RPMI8226 (cell line): ENCODE results near the gene TIAM1.

ENCODE experiments used
- DNase-seq: peaks from one replicate; pipeline ENCODE4 v3.0.0-alpha.2; 2015

Gene TIAM1

DNA sequence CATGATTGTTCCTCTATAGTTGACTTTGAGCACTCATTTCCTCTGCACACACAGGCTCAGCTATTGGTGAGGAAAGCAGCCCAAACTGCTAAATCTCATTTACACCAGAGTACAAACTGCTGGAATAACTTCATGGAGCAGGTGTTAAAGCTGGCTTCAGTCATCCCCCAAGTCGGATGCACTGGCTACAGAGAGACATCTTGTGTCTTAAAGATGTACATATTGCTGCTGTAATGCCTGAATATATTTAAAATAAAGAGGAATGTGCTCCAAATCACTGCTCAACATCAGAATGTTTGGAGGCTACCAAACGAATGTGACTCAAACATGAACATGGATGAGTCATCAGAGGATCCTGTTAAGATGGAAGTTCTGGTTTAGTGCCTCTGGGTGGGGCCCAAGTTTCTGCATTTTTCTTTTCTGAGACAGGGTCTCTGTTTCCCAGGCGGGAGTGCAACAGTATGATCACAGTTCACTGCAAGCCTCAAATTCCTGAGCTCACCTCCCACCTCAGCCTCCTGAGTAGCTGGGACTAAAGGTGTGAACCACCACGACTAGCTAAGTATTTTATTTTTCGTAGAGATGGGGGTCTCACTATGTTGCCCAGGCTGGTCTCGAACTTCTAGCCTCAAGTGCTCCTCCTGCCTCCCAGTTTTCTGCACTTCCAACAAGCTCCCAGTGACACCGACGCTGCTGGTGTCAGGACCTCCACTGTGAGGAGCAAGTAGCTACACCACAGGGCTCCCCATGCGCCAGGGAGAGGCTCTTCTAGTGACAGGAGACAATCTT lies 226.7 kb downstream of the TIAM1 start:
- DNase-seq = no peak

- DNase-seq = no peak
These were observed 228.8 kb downstream of the TIAM1 start for GRCh38 chr21:31115249-31115648.

DNA sequence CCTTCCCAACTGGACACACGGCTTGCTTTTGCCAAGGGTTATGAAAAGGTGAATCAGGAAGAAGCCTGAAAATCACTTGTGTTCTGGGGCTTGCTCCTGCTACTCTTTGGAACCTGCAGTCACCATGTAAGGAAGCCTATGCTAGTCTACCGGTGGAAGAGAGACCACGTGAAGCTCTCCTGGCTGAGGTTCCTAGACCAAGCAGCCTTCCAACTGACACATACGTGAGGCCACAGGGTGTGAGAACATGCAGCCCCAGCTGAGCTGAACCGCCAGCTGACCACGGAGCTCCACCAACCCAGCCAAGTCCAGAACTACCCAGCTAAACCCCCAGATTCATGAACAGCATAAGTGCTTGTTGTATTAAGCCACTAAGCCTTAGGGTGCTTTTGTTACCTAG lies 233.0 kb downstream of the TIAM1 start:
- DNase-seq = no peak

DNA sequence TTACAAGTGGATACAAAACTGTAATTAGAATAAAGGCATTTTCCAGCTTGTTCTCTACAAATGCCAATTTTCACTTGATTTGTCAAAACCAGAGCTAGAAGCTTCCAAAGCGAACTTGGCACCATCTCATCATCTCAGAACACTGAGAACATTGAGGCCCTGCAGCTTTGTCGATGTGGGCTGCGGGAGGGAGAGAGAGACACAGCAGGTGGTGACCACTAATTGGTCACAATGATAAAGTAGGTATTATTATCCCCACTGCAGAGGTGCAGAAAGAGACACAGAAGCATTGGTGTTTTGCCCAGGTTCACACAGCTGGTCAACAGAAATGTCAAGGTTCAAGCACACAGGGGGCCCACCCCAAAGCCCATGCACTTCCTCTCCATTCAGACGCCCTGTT lies 233.6 kb downstream of the TIAM1 start:
- DNase-seq = no peak

DNA sequence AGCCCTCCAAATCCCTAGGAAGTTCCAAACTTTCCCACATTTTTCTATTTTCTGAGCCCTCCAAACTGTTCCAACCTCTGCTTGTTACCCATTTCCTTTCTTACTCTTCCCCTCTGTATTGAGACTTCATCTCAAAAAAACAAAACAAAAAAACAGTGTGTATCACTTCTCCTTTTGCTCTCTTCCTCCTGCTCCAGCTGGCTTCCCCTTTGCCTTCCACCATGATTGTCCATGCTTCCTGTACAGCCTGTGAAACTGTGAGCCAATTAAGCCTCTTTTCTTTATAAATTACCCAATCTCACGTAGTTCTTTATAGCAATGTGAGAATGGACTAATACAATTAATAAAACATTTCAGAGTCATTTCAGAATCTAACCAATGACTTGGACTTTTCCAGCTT lies 236.2 kb downstream of the TIAM1 start:
- DNase-seq = no peak

GRCh38 chr21:31107176-31107785 lies 236.8 kb downstream of the TIAM1 start:
- no peak for DNase-seq

- DNase-seq = no peak
These were observed 240.3 kb downstream of the TIAM1 start for GRCh38 chr21:31103571-31104265.

DNA sequence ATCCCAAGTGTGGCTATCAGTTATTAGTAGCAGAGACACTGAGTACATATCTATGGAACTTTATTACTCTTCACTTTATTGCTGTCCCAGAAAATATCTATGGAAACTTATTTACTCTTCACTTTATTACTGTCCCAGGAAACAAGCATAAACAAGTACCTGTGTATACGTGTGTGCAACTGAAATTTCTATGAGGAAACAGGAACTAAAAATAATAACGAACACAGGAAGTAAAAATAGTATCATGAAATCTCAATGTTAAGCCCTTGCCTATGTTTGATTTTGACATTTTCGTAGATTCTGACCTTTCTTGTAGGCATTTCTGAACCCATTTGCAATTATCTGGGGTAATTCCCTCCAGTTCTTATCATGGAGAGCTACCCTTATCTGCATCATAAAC lies 240.9 kb downstream of the TIAM1 start:
- no peak for DNase-seq

DNA sequence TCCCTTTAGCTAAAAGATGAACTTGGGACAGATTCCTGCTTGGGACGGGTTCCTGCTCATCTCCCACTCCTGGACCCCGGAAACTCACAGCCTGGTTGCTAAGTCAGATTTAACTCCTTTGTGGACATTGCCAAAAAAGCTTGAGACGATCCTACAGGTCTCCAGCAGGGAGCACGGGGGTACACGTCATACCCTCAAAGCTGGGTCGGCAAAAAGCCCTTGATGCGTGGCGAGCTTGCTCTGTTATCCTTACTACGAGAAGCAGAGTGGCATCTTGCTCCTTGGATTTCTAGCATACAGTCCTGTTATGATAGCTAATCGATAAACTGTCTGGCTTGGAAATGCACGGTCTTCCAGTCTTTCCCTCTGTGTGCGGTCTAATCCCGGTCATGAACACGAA lies 244.9 kb downstream of the TIAM1 start:
- DNase-seq = no peak

DNA sequence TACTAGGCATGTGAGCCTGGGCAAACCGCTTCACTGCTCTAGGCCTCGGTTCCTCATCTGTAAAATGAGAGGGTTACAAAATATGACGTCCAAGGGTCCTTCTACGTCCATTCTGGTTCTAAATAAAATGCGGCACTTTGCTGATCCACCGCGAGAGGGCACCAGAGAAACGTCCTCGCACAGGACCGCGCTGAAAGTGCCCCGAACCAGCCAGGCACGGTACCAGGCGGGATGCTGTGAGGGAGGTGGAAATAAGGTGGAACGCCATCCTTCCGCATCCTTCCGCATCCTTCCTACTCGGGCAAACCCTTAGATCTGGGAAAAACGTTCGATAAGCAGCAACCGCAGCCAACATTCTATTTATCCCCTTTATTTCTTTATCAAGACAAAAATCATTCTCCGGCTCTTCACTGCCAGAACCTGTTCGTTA lies 245.5 kb downstream of the TIAM1 start:
- DNase-seq = peak; percentile 66

DNA sequence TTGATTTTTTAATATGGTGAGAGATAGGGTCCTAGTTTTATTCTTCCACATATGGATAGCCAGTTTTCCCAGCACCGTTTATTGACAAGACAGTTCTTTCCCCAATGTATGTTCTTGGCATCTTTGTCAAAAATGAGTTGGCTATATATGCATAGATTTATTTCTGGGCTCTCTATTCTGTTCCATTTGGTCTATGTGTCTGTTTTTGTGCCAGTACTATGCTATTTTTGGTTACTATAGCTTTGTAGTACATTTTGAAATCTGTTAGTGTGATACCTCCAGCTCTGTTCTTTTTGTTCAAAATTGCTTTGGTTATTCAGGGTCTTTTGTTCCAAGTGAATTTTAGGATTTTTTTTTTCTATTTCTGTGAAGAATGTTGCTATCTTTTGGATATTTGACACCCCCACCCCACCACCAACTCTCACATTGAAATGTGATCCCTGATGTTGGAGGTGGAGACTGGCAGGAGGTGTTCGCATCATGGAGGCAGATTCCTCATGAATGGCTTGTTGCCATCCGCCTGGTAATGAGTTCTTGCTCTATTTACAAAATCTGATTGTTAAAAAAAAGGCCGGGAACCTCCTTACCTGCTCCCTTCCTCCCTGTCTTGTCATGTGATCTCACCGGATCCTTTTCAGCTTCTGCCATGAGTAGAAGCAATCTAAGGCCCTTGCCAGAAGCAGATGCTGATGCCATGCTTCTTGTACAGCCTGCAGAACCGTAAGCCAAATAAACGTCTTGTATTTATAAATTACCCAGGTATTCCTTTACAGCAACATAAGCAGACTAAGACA lies 251.0 kb downstream of the TIAM1 start:
- DNase-seq = no peak

GRCh38 chr21:31090376-31090775 lies 253.7 kb downstream of the TIAM1 start:
- no peak for DNase-seq

DNA sequence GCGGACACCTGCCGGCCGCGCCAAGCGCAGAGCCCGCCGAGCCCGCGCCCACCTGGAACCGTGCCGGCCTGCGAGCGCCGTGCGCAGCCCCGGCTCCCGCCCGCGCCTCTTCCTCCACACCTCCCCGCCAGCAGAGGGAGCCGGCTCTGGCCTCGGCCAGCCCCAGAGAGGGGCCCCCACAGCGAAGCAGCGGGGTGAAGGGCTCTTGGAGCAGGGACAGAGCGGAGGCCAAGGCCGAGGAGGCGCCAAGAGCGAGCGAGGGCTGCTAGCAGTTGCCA lies 255.6 kb downstream of the TIAM1 start:
- no peak for DNase-seq

GRCh38 chr21:31087639-31088473 lies 256.2 kb downstream of the TIAM1 start:
- no peak for DNase-seq

GRCh38 chr21:31084689-31085088 lies 259.4 kb downstream of the TIAM1 start:
- DNase-seq = no peak

DNA sequence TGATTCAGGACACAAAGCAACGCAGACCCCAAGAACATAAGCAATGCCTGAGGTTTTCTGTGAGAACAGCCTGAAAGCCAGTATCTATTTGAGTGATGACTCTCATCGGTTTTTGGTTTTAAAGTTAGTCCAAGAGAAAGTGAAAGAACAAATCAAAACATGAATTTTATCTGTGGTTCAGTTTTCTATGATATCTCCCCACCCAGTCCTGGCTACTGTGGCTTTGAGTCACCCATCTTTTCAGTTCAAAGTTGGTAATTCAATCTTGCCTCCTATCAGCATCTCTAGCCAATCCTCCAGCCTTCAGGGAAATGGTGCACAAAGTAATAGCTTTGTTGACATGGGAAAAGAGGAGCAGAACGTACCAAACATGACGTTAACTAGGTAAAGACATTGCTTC lies 265.3 kb downstream of the TIAM1 start:
- DNase-seq = no peak

- no peak for DNase-seq
These were observed 265.8 kb downstream of the TIAM1 start for GRCh38 chr21:31078216-31078615.

- no peak for DNase-seq
These were observed 268.2 kb downstream of the TIAM1 start for GRCh38 chr21:31075848-31076247.

DNA sequence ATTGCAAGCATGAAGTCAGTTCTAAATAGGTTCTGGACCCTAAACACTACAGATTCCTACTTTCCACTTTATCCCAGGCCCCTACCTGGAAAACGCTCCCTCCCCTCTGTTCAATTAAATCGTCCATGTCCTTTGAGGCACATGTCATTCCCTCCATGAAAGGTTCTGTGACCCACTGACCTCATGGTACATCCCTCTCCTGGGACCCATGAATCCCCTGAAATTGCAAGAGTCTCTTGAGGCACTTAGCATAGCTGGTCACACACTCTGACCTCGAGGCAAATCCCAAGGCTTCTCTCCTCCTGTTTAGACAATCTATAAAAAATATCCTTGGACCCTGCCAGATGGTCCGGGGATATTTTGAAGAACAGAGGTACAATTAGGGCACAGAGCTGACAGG lies 271.5 kb downstream of the TIAM1 start:
- no peak for DNase-seq
